WI38 (cell line): ENCODE measurements around the gene CHD5.

ENCODE experiments used
- H3K4me3 ChIP-seq: 2 replicates; pipeline ENCODE4 v1.5.1; 2011; ENCODE audit warnings: low read depth, mild to moderate bottlenecking, control low read depth, low read length
- TF ChIP-seq, protein P1 (sequence below): IDR thresholded peaks from 2 replicates; pipeline ENCODE4 v1.5.1; 2012; ENCODE audit warnings: low read depth, mild to moderate bottlenecking, control low read depth, low read length

The CHD5 gene

DNA sequence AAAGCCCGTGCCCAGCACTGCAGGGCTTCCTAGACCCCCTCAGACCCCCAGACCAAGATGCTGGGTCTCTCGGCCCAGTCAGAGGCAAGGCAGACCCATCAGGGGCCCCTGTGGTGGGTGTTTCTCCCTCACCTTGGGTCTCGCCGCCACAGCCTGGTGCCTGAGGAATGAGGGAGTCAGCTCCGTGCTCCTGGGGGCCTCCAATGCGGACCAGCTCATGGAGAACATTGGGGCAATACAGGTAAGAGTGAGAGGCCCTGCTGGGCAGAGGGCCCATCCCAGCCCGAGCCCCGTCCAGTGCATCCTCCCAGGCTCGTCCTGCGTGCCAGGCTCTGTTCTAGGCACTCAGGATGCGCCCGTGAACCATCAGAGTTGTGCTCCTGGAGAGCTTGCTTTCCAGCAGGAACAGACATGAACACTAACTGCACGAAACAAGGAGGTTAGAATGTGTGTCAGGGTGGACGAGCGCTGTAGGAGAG is 83.0 kb downstream of the CHD5 start:
- TF ChIP-seq, protein P1, sequence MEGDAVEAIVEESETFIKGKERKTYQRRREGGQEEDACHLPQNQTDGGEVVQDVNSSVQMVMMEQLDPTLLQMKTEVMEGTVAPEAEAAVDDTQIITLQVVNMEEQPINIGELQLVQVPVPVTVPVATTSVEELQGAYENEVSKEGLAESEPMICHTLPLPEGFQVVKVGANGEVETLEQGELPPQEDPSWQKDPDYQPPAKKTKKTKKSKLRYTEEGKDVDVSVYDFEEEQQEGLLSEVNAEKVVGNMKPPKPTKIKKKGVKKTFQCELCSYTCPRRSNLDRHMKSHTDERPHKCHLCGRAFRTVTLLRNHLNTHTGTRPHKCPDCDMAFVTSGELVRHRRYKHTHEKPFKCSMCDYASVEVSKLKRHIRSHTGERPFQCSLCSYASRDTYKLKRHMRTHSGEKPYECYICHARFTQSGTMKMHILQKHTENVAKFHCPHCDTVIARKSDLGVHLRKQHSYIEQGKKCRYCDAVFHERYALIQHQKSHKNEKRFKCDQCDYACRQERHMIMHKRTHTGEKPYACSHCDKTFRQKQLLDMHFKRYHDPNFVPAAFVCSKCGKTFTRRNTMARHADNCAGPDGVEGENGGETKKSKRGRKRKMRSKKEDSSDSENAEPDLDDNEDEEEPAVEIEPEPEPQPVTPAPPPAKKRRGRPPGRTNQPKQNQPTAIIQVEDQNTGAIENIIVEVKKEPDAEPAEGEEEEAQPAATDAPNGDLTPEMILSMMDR, result no peak
- H3K4me3 ChIP-seq, result no peak overlapping the region

DNA sequence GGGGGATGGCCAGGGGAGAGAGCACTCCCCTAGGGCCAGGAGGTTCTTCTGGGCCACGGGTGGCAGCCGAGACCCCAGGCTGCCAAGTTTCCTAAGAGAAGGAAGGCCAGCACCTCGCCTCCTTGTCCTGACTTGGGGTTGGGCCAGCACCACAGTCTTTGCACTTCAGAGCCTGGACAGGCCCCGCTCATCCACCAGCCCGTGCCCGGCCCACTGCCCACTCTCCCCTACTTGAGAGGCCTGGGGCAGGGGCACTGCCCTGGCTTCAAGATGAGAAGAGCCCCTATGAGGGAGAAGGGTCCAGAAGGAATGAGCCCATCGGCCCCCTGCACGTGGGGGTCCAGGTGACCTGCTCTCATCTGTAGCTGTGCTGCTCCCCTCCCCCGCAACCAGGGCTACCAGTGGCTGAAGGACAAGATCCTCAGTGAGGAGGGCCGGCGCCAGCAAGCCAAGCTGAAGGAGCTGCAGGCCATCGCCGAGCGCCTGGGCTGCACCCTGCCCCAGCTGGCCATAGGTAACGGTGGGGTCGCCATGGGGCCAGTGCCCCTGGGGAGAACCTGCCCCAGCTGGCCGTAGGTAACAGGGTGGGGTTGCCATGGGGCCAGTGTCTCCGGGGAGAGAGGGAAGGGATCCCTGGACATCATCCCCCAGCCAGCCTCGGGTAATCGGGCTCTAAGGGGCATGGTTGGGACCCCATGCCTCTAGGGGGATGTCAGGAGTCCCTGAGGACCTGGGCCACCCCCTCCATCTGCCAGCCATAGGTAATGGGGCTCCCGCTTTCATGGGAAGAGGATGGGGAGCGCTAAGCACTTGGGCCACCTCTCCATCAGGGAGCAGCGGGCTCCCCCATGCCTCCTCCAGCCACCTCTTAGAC is 83.6 kb downstream of the CHD5 start:
- TF ChIP-seq, protein P1, result no peak

DNA sequence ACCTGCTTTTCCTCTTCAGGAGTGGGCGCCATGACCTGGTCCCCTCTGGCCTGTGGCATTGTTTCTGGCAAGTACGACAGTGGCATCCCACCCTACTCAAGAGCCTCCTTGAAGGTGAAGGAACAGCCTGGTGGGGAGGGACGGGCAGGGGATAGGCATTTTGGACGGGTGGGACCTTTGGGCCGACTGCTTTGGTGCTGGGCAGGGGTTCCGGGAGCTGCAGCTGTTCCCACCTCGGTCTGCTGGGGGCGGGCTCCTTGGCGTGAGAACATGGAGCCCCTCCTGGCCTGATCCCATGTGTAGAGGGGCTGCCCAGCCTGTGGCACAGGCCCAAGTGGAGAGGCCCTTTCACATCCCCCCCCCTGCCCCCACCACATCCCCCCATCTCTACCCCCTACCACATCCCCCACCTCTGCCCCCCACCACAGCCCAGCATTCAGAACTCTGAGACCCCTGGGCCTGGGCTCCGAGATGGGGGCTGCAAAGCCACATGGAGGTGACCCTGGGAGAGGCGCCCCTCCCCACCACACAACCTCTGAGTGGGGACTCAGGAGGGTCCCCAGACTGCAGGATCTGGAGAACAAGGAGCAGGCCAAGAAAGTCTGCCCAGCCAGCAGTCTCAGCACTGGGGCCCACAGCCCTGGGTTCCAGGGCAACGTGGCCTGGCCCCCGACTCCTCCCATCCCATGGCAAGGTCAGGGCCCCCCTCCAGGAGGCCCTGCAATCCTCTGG is 84.4 kb downstream of the CHD5 start:
- no peak overlapping the region for H3K4me3 ChIP-seq
- TF ChIP-seq, protein P1, result no peak

More for the DNA sequence above, 83.6 kb downstream of the CHD5 start:
- H3K4me3 ChIP-seq, result no peak overlapping the region

DNA sequence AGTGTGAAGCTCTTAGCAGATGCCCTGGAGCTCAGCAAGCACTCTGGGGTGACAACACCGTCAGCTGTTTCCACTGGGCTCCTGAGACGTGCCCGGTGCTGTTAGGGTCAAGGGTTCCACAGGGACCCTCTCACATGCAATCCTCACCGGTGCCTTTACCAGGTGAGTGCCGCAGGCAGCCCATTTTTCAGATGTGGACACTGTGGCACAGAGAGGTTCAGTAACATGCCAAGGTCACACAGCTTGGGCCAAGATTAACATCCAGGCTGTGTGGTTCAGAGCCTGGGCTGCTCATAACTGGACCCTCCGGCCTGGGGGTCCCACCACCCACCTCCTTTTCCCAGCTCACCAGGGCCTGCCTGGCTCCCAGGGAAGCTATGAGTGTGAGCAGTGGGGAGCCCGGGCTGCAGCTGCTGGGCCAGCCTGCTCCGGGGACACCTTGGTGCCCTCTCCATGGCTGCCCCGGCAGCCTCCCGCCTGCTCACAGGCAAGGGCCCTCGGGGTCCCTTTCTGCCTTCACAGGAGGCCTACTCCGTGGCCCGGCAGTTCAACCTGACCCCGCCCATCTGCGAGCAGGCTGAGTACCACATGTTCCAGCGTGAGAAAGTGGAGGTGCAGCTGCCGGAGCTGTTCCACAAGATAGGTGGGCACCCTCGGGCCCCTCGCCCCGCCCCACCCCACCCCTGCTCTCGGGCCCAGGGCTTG is 85.2 kb downstream of the CHD5 start:
- TF ChIP-seq, protein P1, result no peak
- no peak overlapping the region for H3K4me3 ChIP-seq

DNA sequence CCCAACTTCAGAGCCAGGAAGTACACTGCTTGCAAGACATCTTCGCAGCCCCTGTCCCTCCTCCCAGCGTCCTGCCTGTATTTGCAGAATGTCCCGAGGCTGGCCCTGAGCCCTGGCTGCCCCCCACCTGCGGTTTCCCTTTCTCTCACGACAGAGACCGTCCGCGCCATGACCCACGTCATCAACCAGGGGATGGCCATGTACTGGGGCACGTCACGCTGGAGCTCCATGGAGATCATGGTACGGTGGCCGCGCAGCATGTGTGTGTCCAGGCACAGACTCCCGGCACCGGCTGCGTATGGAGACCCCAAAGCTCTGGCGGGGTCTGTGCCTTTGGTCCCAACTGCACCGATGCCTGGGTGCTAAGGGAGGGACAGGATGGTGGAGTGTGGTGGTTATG is 85.9 kb downstream of the CHD5 start:
- H3K4me3 ChIP-seq, result no peak overlapping the region

DNA sequence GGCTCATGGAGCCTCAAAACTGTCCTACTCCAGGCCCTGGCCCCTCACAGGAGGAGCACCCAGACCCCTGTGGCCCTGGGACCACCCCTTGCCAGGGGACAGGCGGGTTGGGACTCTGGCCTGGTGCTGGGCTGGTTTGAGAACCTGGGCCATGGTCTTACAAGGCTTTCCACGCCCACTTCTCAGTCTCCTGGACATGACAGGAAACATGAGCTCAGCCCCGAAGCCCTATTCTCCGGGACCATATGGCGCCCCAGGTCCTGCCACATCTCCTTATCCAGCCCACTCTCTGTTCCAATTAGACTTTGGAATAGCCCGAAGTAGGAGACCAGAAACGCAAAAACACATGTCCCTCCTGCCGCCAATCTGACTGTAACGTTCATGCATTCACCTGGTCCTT is 86.5 kb downstream of the CHD5 start:
- TF ChIP-seq, protein P1, result no peak

More for the DNA sequence above, 85.9 kb downstream of the CHD5 start:
- TF ChIP-seq, protein P1, result no peak

More for the DNA sequence above, 86.5 kb downstream of the CHD5 start:
- no peak overlapping the region for H3K4me3 ChIP-seq
